K562 treated with DMSO at 1 percent for 48 hours (cell line): ENCODE results near the gene RGS12. TPM values are rescaled to one million over a fixed set of nuclear protein-coding genes. Genes with fewer than 3 reads are reported as not detected.

ENCODE experiments used
- total RNA-seq: library from RNA; unstranded; fragments of 300-600 nt; gene quantifications from 2 replicates; pipeline ENCODE4 v1.2.3, GENCODE V29; 2022; ENCODE audit warnings: low replicate concordance; ENCODE audit errors: extremely low read depth

The RGS12 gene, protein sequence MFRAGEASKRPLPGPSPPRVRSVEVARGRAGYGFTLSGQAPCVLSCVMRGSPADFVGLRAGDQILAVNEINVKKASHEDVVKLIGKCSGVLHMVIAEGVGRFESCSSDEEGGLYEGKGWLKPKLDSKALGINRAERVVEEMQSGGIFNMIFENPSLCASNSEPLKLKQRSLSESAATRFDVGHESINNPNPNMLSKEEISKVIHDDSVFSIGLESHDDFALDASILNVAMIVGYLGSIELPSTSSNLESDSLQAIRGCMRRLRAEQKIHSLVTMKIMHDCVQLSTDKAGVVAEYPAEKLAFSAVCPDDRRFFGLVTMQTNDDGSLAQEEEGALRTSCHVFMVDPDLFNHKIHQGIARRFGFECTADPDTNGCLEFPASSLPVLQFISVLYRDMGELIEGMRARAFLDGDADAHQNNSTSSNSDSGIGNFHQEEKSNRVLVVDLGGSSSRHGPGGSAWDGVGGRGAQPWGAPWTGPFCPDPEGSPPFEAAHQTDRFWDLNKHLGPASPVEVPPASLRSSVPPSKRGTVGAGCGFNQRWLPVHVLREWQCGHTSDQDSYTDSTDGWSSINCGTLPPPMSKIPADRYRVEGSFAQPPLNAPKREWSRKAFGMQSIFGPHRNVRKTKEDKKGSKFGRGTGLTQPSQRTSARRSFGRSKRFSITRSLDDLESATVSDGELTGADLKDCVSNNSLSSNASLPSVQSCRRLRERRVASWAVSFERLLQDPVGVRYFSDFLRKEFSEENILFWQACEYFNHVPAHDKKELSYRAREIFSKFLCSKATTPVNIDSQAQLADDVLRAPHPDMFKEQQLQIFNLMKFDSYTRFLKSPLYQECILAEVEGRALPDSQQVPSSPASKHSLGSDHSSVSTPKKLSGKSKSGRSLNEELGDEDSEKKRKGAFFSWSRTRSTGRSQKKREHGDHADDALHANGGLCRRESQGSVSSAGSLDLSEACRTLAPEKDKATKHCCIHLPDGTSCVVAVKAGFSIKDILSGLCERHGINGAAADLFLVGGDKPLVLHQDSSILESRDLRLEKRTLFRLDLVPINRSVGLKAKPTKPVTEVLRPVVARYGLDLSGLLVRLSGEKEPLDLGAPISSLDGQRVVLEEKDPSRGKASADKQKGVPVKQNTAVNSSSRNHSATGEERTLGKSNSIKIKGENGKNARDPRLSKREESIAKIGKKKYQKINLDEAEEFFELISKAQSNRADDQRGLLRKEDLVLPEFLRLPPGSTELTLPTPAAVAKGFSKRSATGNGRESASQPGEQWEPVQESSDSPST (N-terminal part only)
- total RNA-seq: not detected in 2 replicates

GRCh38 chr4:3292571-3293400 is at the start of gene RGS12:
TSS of gene RGS12 (plus strand) at chr4:3293021. CDS start at chr4:3316171, 23,150 bp downstream.

DNA sequence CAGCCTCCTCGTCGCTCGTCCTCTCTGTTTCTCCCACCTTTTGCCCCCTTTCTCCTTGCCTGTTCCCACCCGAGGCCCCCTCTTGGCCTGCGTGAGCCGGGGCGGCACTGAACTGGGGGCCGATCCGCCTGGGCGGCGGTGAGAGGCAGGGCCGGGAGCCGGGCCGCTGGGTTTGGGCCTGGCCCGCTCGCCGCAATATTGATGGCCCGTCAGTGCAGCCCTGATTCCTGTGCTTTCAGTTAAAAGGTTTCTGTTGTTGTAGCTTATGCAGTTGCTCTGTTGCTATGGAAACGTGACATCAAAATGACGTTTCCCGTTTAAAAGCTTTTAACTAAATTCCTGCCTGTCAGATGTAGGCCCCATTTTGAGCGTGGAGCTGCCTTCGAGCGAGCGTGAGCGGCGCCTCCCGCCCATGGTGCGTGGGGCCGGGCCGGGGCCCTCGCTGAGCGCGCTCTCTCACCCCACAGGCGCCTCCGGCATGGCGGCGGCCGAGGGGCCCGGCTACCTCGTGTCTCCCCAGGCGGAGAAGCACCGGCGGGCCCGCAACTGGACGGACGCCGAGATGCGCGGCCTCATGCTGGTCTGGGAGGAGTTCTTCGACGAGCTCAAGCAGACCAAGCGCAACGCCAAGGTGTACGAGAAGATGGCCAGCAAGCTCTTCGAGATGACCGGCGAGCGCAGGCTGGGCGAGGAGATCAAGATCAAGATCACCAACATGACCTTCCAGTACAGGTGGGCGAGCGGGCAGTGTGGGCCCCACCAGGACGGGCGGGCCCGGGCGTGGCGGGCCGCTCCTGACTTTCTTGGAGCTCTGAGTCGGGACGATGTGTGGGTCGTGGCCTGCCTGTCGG is 43.8 kb upstream of the RGS12 start, which contains the start of gene MSANTD1:
Gene MSANTD1, plus strand, starts transcription at position 349 of the 851 bp plus-strand sequence. Its CDS starts 64 bp downstream, at position 413.

Other genes with a start within 250 kb of the RGS12 start
- not detected in 2 replicates for gene HTT-AS, start 218.5 kb upstream of the RGS12 start, total RNA-seq
- not detected in 2 replicates for gene HTT, start 218.3 kb upstream of the RGS12 start, total RNA-seq
- gene MSANTD1, start 43.9 kb upstream of the RGS12 start, total RNA-seq: not detected in 2 replicates
- not detected in 2 replicates for gene HGFAC, start 148.9 kb downstream of the RGS12 start, total RNA-seq
- not detected in 2 replicates for gene DOK7, start 170.3 kb downstream of the RGS12 start, total RNA-seq
- gene LRPAP1, start 239.4 kb downstream of the RGS12 start, total RNA-seq: 456 TPM in 1 of 2 replicates, not detected in the other